ENCODE data around the gene SESN1. TPM values are rescaled to one million over a fixed set of nuclear protein-coding genes. Genes with fewer than 3 reads are reported as not detected.

The SESN1 gene
- total RNA-seq, 1 donor from 2014 or later: 13.2 TPM

DNA sequence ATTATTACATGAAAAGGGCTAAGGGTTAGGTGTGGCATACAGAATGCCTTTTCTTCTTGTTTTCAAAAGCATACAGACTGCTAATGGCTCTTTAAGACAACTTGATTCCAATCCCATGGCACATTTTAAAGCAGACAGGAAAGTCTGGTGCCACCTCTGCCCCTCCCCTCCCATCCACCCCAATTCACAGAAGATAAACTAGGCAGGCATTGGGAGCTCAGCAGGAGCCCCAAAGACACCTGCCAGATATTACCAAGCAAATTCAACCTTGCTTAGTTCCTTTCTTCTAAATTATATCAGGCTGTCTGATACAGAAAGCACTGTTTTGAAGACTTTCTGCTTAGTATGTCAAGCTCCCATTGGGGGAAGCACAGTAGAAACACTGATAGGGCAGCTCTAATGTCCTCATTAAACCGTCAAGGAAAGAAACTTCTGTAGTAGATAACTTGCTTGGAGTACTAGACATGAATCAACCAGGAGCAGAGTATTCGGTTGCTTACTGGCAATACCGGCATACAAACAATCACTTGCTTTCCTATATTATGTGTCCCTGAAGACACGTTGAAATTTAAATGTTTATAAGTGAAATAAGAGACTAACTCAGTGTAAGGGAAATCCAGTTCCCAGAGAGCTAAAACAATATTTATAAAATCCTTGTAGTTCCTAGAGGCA lies 13.0 kb downstream of the SESN1 start:
- H3K27me3 Mint-ChIP-seq (ENCODE audit: unreplicated experiment): no peaks in the 10 kb centered on the region
- TF ChIP-seq, protein P1, sequence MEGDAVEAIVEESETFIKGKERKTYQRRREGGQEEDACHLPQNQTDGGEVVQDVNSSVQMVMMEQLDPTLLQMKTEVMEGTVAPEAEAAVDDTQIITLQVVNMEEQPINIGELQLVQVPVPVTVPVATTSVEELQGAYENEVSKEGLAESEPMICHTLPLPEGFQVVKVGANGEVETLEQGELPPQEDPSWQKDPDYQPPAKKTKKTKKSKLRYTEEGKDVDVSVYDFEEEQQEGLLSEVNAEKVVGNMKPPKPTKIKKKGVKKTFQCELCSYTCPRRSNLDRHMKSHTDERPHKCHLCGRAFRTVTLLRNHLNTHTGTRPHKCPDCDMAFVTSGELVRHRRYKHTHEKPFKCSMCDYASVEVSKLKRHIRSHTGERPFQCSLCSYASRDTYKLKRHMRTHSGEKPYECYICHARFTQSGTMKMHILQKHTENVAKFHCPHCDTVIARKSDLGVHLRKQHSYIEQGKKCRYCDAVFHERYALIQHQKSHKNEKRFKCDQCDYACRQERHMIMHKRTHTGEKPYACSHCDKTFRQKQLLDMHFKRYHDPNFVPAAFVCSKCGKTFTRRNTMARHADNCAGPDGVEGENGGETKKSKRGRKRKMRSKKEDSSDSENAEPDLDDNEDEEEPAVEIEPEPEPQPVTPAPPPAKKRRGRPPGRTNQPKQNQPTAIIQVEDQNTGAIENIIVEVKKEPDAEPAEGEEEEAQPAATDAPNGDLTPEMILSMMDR (IDR thresholded peaks at IDR 0.05): no peak
- H3K36me3 Mint-ChIP-seq (ENCODE audit: unreplicated experiment): peaks cover 4% of the 10 kb centered on the region
- peaks cover 13% of the 10 kb centered on the region for H3K4me1 Mint-ChIP-seq (ENCODE audit: unreplicated experiment)
- DNase-seq (ENCODE audit: extremely low spot score, unreplicated experiment): no peak
- no peak overlapping the region for H3K4me3 Mint-ChIP-seq (ENCODE audit: unreplicated experiment)
- no peaks in the 10 kb centered on the region for H3K9me3 Mint-ChIP-seq (ENCODE audit: unreplicated experiment)
- H3K27ac Mint-ChIP-seq (ENCODE audit: unreplicated experiment): no peak overlapping the region

DNA sequence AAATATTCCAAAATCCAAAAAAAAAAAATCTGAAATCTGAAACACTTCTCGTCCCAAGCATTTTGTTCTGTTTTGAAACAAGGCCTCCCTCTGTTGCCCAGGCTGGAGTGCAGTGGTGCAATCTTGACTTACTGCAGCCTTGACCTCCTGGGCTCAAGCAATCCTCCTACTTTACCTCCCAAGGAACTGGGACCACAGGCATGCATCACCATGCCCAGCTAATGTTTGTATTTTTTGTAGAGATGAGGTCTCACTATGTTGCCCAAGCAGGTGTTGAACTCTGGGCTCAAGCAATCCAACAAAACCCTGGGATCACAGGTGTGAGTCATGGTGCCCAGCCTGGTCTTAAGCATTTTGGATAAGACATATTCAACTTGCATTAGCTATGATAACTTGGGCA lies 13.6 kb downstream of the SESN1 start:
- Mint-ChIP-seq H3K27me3 (ENCODE audit: unreplicated experiment) (no peaks in the 10 kb centered on the region), H3K9me3 (ENCODE audit: unreplicated experiment) (no peaks in the 10 kb centered on the region), H3K4me1 (ENCODE audit: unreplicated experiment) (peaks cover 13% of the 10 kb centered on the region), H3K4me3 (ENCODE audit: unreplicated experiment) (no peak overlapping the region), H3K27ac (ENCODE audit: unreplicated experiment) (no peak overlapping the region), H3K36me3 (ENCODE audit: unreplicated experiment) (peaks cover 4% of the 10 kb centered on the region)
- TF ChIP-seq, protein P1 (IDR thresholded peaks at IDR 0.05): no peak
- DNase-seq (ENCODE audit: extremely low spot score, unreplicated experiment): no peak

DNA sequence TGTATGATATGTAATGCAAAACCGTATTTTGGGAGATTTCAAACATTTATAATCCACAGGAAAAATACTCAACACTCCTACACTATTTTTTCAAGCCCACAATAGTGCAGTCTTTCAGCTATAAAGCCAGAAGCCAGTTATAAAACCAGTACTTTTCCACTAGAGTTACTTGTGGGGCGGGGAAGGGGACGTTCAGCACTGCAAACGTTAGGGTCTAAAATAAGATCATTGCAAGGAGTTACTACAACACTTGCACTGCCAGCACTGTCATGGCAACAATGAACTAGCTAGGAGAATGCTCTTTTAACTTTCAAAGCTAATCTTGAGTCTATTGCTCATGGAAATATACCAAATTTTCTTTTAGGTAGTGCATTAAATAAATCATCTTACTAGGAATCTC lies 14.7 kb downstream of the SESN1 start:
- TF ChIP-seq, protein P1 (IDR thresholded peaks at IDR 0.05): no peak
- H3K4me1 Mint-ChIP-seq (ENCODE audit: unreplicated experiment): peaks cover 13% of the 10 kb centered on the region
- no peak overlapping the region for H3K4me3 Mint-ChIP-seq (ENCODE audit: unreplicated experiment)

DNA sequence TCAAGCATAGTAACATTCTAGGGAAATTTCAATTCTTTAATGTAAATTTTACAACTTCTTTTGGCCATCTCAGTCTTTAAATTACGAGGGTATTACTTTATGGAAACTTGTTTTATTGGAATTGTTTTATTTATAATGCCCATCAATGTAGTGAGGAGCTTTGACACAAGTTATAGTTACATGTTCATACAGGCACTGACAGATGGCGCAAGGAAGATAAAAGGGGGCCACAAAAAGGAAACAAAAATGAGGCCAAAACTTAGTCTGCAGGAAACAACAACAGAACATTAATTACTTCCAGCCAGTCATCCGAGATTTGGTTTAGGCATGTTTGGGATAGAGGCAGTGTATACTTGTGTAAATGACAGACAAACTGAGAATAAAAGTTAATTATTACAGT lies 18.3 kb downstream of the SESN1 start:
- H3K4me1 Mint-ChIP-seq (ENCODE audit: unreplicated experiment): peaks cover 10% of the 10 kb centered on the region
- DNase-seq (ENCODE audit: extremely low spot score, unreplicated experiment): no peak
- no peaks in the 10 kb centered on the region for H3K9me3 Mint-ChIP-seq (ENCODE audit: unreplicated experiment)
- no peaks in the 10 kb centered on the region for H3K27me3 Mint-ChIP-seq (ENCODE audit: unreplicated experiment)
- H3K4me3 Mint-ChIP-seq (ENCODE audit: unreplicated experiment): no peak overlapping the region
- H3K27ac Mint-ChIP-seq (ENCODE audit: unreplicated experiment): no peak overlapping the region
- TF ChIP-seq, protein P1 (IDR thresholded peaks at IDR 0.05): no peak
- no peaks in the 10 kb centered on the region for H3K36me3 Mint-ChIP-seq (ENCODE audit: unreplicated experiment)

More for the DNA sequence above, 14.7 kb downstream of the SESN1 start:
- DNase-seq (ENCODE audit: extremely low spot score, unreplicated experiment): no peak
- Mint-ChIP-seq H3K36me3 (ENCODE audit: unreplicated experiment) (no peaks in the 10 kb centered on the region), H3K27me3 (ENCODE audit: unreplicated experiment) (no peaks in the 10 kb centered on the region), H3K27ac (ENCODE audit: unreplicated experiment) (no peak overlapping the region), H3K9me3 (ENCODE audit: unreplicated experiment) (no peaks in the 10 kb centered on the region)

DNA sequence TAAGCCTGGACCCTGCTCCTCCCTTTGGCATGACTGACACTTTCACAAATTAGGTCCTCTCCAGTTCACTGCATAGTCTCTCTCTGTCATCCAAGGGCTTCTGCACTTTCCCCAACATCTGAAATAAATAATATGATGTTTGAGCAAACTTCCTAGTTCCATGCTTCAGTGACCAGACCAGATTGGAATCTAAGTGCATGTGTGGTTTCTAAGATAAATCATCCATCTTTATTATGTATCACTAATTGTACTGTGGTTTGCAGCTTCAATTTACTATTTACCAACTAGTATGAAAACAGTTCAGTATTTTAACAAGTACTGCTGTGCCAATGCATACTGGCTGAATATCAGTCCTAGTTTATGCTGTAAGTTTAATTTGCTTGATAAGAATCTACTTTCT lies 18.7 kb downstream of the SESN1 start:
- H3K9me3 Mint-ChIP-seq (ENCODE audit: unreplicated experiment): no peaks in the 10 kb centered on the region
- H3K27me3 Mint-ChIP-seq (ENCODE audit: unreplicated experiment): no peaks in the 10 kb centered on the region
- no peak for DNase-seq (ENCODE audit: extremely low spot score, unreplicated experiment)
- H3K36me3 Mint-ChIP-seq (ENCODE audit: unreplicated experiment): no peaks in the 10 kb centered on the region
- H3K4me1 Mint-ChIP-seq (ENCODE audit: unreplicated experiment): peaks cover 14% of the 10 kb centered on the region
- TF ChIP-seq, protein P1 (IDR thresholded peaks at IDR 0.05): no peak
- H3K27ac Mint-ChIP-seq (ENCODE audit: unreplicated experiment): no peak overlapping the region
- H3K4me3 Mint-ChIP-seq (ENCODE audit: unreplicated experiment): no peak overlapping the region

All from osteocyte (in vitro differentiated cells).